ENCODE results near the gene SRSF11.

- TF ChIP-seq CTCF (IDR thresholded peaks at IDR 0.05; ENCODE audit: insufficient read depth, low read length) (no peak), POLR2AphosphoS5 (IDR thresholded peaks at IDR 0.05; ENCODE audit: low read depth) (no peak), REST (IDR thresholded peaks at IDR 0.05; ENCODE audit: insufficient replicate concordance, low read depth) (no peak), GABPA (IDR thresholded peaks at IDR 0.05; ENCODE audit: low read depth) (no peak), SPI1 (IDR thresholded peaks at IDR 0.05; ENCODE audit: borderline replicate concordance, low read depth) (no peak)
Measured at GRCh38 chr1:70228670-70229069, 7.5 kb downstream of the SRSF11 start.

Measured in HL-60 (cell line).